ENCODE measurements around the gene GC. TPM values are rescaled to one million over a fixed set of nuclear protein-coding genes. Genes with fewer than 3 reads are reported as not detected.
"Not testable (repeated sequence)": the region's sequence is repeated elsewhere in the genome, so short reads cannot be mapped to it uniquely, and the experiment has no call there.

GC gene
- total and polyA plus RNA-seq, 2 of the 4 experiments (the other 2 are of a cell fraction) = not detected

DNA sequence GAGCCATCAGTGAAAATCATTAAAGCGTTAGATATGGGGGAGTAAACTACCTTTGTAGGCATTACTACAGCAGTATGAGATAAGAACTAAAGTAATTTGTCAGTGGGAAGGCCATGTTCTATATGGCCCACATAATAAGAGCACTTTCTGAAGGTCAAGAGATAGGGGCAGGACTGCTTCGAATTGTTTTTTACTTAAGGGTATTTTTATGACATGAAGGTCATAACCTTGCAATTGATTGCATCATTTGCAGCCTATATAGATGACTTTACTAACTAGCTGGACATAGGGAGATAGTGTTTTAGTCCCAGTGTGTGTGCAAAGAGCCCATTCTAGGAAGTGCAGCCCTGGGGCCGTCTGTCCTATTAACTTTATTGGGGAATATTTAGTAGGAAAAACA, 23.6 kb upstream of the GC start:
- WGBS, 2 experiments (ENCODE audit: extremely low coverage in 2 of 2, insufficient read length in 1 of 2) = no CpG with 5 or more reads among the region's 3 CpGs
- no peak overlapping the region for H3K4me3 ChIP-seq (ENCODE audit: insufficient read depth, low read depth, low read length)

DNA sequence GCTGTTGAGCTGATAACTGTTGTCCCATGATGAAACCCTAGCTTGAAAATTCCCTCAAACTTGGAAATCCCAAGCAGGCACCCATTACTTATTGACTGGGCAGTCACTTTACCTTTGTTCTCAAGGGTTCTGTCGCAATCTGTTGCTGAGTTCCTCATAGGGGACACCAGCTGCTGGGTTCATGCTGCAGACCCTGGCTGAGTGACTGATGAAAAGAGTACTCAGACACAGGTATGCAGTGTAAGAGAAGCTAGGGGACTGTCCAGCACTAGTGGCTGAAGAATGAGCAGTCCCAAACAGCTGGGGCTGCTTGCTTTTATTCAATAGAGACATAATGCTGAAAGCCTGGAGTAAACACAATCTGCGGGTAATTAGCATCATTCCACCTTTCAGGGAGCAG, 21.4 kb upstream of the GC start:
- H4K5ac ChIP-seq (ENCODE audit: low read depth, low read length); BruUV-seq (replicated peaks); H3K18ac ChIP-seq (ENCODE audit: low read depth, low read length); H3K23ac ChIP-seq (ENCODE audit: low read depth, low read length); H3K9ac ChIP-seq (ENCODE audit: low read depth, low read length); H3K4me1 ChIP-seq (ENCODE audit: control insufficient read depth, insufficient read depth, low read length); H2BK120ac ChIP-seq (ENCODE audit: low read depth, low read length); H3K4me2 ChIP-seq (ENCODE audit: low read depth, low read length); H2BK20ac ChIP-seq (ENCODE audit: low read depth, low read length); H2BK5ac ChIP-seq (ENCODE audit: low read depth, low read length, poor library complexity, severe bottlenecking); H2BK15ac ChIP-seq (ENCODE audit: low read depth, low read length); H3K56ac ChIP-seq (ENCODE audit: extremely low read depth, insufficient read depth, low read length); H3K4ac ChIP-seq (ENCODE audit: low read depth, low read length); H2AK5ac ChIP-seq (ENCODE audit: low read depth, low read length); H3K9me3 ChIP-seq (ENCODE audit: control insufficient read depth, insufficient read depth, low read length); in situ Hi-C loops (cut with MboI; ENCODE audit: low sequenced_read_pairs); DNase-seq; H3K79me1 ChIP-seq (ENCODE audit: low read depth in 1 of 2, low read length in 2 of 2); H3K36me3 ChIP-seq (ENCODE audit: control insufficient read depth, insufficient read depth, low read length); ATAC-seq (ENCODE audit: low read depth); H3K14ac ChIP-seq (replicated peaks; ENCODE audit: low read depth, low read length); H3K9me1 ChIP-seq (ENCODE audit: insufficient read depth, low read length); H2AK9ac ChIP-seq (replicated peaks; ENCODE audit: low read depth, low read length, poor library complexity); dilution Hi-C loops (cut with HindIII; ENCODE audit: low sequenced_read_pairs, unreplicated experiment); CTCF ChIA-PET; H4K8ac ChIP-seq (ENCODE audit: low read depth in 2 of 2, low read length in 2 of 2); H3K27ac ChIP-seq (ENCODE audit: insufficient read depth, low read length); H4K91ac ChIP-seq (ENCODE audit: insufficient read depth, low read depth, low read length); POLR2A ChIA-PET (ENCODE audit: unreplicated experiment); H3K4me3 ChIP-seq (ENCODE audit: insufficient read depth, low read depth, low read length); H4K20me1 ChIP-seq (ENCODE audit: insufficient read depth, low read length); intact Hi-C loops (cut with micrococcal nuclease); H3K27me3 ChIP-seq (ENCODE audit: control insufficient read depth, insufficient read depth, low read length); H2AFZ ChIP-seq (replicated peaks; ENCODE audit: low read length, poor library complexity): not testable (repeated sequence)
- WGBS, 2 experiments (ENCODE audit: extremely low coverage in 2 of 2, insufficient read length in 1 of 2) = 0% methylated on average over 1 of the region's 2 CpGs; no CpG with 5 or more reads in 1 of the 2 experiments

More for the DNA sequence above, 23.6 kb upstream of the GC start:
- Histone ChIP-seq H2AFZ (replicated peaks; ENCODE audit: low read length, poor library complexity) (no peak overlapping the region), H4K5ac (ENCODE audit: low read depth, low read length) (no peak overlapping the region), H2BK5ac (ENCODE audit: low read depth, low read length, poor library complexity, severe bottlenecking) (no peak overlapping the region), H2AK5ac (ENCODE audit: low read depth, low read length) (no peak overlapping the region), H2AK9ac (replicated peaks; ENCODE audit: low read depth, low read length, poor library complexity) (no peak overlapping the region), H2BK120ac (ENCODE audit: low read depth, low read length) (no peak overlapping the region), H2BK20ac (ENCODE audit: low read depth, low read length) (no peak overlapping the region), H2BK15ac (ENCODE audit: low read depth, low read length) (no peak overlapping the region), H3K56ac (ENCODE audit: extremely low read depth, insufficient read depth, low read length) (no peak overlapping the region), H3K36me3 (ENCODE audit: control insufficient read depth, insufficient read depth, low read length) (no peaks in the 10 kb centered on the region), H3K9me3 (ENCODE audit: control insufficient read depth, insufficient read depth, low read length) (no peaks in the 10 kb centered on the region), H3K79me1 (ENCODE audit: low read depth in 1 of 2, low read length in 2 of 2) (no peaks in the 10 kb centered on the region), H3K27ac (ENCODE audit: insufficient read depth, low read length) (no peak overlapping the region), H3K14ac (replicated peaks; ENCODE audit: low read depth, low read length) (no peak overlapping the region), H3K27me3 (ENCODE audit: control insufficient read depth, insufficient read depth, low read length) (no peaks in the 10 kb centered on the region), H3K4ac (ENCODE audit: low read depth, low read length) (no peak overlapping the region), H4K91ac (ENCODE audit: insufficient read depth, low read depth, low read length) (no peak overlapping the region), H3K4me2 (ENCODE audit: low read depth, low read length) (no peak overlapping the region), H3K4me1 (ENCODE audit: control insufficient read depth, insufficient read depth, low read length) (no peaks in the 10 kb centered on the region), H3K18ac (ENCODE audit: low read depth, low read length) (no peak overlapping the region), H3K23ac (ENCODE audit: low read depth, low read length) (no peak overlapping the region), H3K9me1 (ENCODE audit: insufficient read depth, low read length) (no peaks in the 10 kb centered on the region), H3K9ac (ENCODE audit: low read depth, low read length) (no peak overlapping the region), H4K8ac (ENCODE audit: low read depth in 2 of 2, low read length in 2 of 2) (no peak overlapping the region), H4K20me1 (ENCODE audit: insufficient read depth, low read length) (no peaks in the 10 kb centered on the region)
- no peak for TF ChIP-seq MAZ (IDR thresholded peaks at IDR 0.05; ENCODE audit: borderline replicate concordance, low read depth, low read length)
- no peak for TF ChIP-seq CEBPB (IDR thresholded peaks at IDR 0.05; ENCODE audit: low read depth, low read length)
- no peak for TF ChIP-seq RCOR1 (IDR thresholded peaks at IDR 0.05; ENCODE audit: insufficient replicate concordance, low read length)
- TF ChIP-seq MXI1 (IDR thresholded peaks at IDR 0.05; ENCODE audit: borderline replicate concordance, low read depth, low read length) = no peak
- TF ChIP-seq, protein P1, sequence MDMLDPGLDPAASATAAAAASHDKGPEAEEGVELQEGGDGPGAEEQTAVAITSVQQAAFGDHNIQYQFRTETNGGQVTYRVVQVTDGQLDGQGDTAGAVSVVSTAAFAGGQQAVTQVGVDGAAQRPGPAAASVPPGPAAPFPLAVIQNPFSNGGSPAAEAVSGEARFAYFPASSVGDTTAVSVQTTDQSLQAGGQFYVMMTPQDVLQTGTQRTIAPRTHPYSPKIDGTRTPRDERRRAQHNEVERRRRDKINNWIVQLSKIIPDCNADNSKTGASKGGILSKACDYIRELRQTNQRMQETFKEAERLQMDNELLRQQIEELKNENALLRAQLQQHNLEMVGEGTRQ (IDR thresholded peaks at IDR 0.05; ENCODE audit: low read depth, low read length) = no peak
- in situ Hi-C loops (cut with MboI; ENCODE audit: low sequenced_read_pairs) = no loop called here
- no peak for ATAC-seq (ENCODE audit: low read depth)
- no TSS peak for BruUV-seq (replicated peaks)
- no peak for DNase-seq
- dilution Hi-C loops (cut with HindIII; ENCODE audit: low sequenced_read_pairs, unreplicated experiment) = no loop called here
- CTCF ChIA-PET = interaction anchor here (0.6 kb wide), 1 partner anchor 410 kb away, joined by 3 read pairs; no protein-coding TSS in a partner anchor
- POLR2A ChIA-PET (ENCODE audit: unreplicated experiment) = no interaction called here
- intact Hi-C loops (cut with micrococcal nuclease) = no loop called here

All from IMR-90 (cell line).